CD14-positive monocyte (primary cell): ENCODE results near the gene FAM222B. TPM values are rescaled to one million over a fixed set of nuclear protein-coding genes. Genes with fewer than 3 reads are reported as not detected.

Experiments used
- DNase-seq, 3 donors: peaks; one replicate each; pipeline ENCODE4 v3.0.0-alpha.2; 2011 to 2022
- H2AFZ ChIP-seq: 2 replicates; pipeline ENCODE4 v1.6.0; 2012; ENCODE audit warnings: mild to moderate bottlenecking, low read depth, low read length, inconsistent platforms; ENCODE audit not compliant: insufficient read depth, poor library complexity, severe bottlenecking
- H3K27ac ChIP-seq, 2 donors: 1 replicate in 1 of 2; 2 replicates in 1 of 2; pipeline ENCODE4 v1.5.1; 2012 to 2013; ENCODE audit warnings: low read length in 2 of 2, control low read depth in 1 of 2, inconsistent platforms in 1 of 2, low read depth in 1 of 2, mild to moderate bottlenecking in 1 of 2
- H3K27me3 ChIP-seq, 2 donors: one replicate each; pipeline versions ENCODE4 v1.6.0 to v1.6.1; 2011 to 2013; ENCODE audit warnings: low read length in 2 of 2; ENCODE audit not compliant: control insufficient read depth in 2 of 2, insufficient read depth in 2 of 2
- H3K36me3 ChIP-seq, 2 donors: replicated peaks in 1 of 2; 1 replicate in 1 of 2; 2 replicates in 1 of 2; pipeline versions ENCODE4 v1.5.1 to v1.6.1; 2012 to 2013; ENCODE audit warnings: low read length in 2 of 2, control low read depth in 1 of 2, inconsistent platforms in 1 of 2, mild to moderate bottlenecking in 1 of 2; ENCODE audit not compliant: insufficient read depth in 2 of 2, control insufficient read depth in 1 of 2
- H3K4me1 ChIP-seq, 2 donors: 1 replicate in 1 of 2; 2 replicates in 1 of 2; pipeline versions ENCODE4 v1.5.1 to v1.6.1; 2012 to 2013; ENCODE audit warnings: low read length in 2 of 2, control low read depth in 1 of 2, inconsistent platforms in 1 of 2, mild to moderate bottlenecking in 1 of 2, moderate library complexity in 1 of 2; ENCODE audit not compliant: insufficient read depth in 2 of 2, control insufficient read depth in 1 of 2
- H3K4me2 ChIP-seq: replicated peaks from 2 replicates; pipeline ENCODE3; 2012; ENCODE audit warnings: low read length, moderate library complexity, mild to moderate bottlenecking; ENCODE audit not compliant: poor library complexity, severe bottlenecking; ENCODE audit errors: extremely low read depth
- H3K4me3 ChIP-seq, 3 experiments: fragments of 200-600 bp in 1 of 3; sonication (generic) in 1 of 3; replicated peaks in 1 of 3; 1 replicate in 2 of 3; 2 replicates in 1 of 3; pipeline ENCODE4 v1.5.1; 2011 to 2013; ENCODE audit warnings: low read length in 3 of 3, mild to moderate bottlenecking in 3 of 3, control low read depth in 2 of 3, low read depth in 2 of 3, inconsistent platforms in 1 of 3, moderate library complexity in 1 of 3
- H3K79me2 ChIP-seq: 2 replicates; pipeline ENCODE4 v1.6.0; 2012; ENCODE audit warnings: mild to moderate bottlenecking, control low read depth, inconsistent platforms, low read length, moderate library complexity; ENCODE audit not compliant: insufficient read depth
- H3K9ac ChIP-seq: 2 replicates; pipeline ENCODE4 v1.6.0; 2017; ENCODE audit warnings: low read length, mild to moderate bottlenecking; ENCODE audit not compliant: insufficient read depth, poor library complexity, severe bottlenecking
- H3K9me3 ChIP-seq, 2 donors: replicated peaks in 1 of 2; 1 replicate in 1 of 2; 2 replicates in 1 of 2; pipeline versions ENCODE4 v1.5.1 to v1.6.1; 2012 to 2013; ENCODE audit warnings: low read length in 2 of 2, control low read depth in 1 of 2; ENCODE audit not compliant: control insufficient read depth in 1 of 2, insufficient read depth in 1 of 2
- H4K20me1 ChIP-seq: 2 replicates; pipeline ENCODE4 v1.6.0; 2012; ENCODE audit warnings: mild to moderate bottlenecking, low read length, control low read depth, moderate library complexity; ENCODE audit not compliant: insufficient read depth
- H3K27ac Mint-ChIP-seq, 7 donors: one replicate each; pipeline ENCODE4 v1.8.0; 2020; ENCODE audit warnings: mild to moderate bottlenecking in 7 of 7, mixed read lengths in 7 of 7, moderate library complexity in 6 of 7, inconsistent platforms in 2 of 7
- H3K27me3 Mint-ChIP-seq, 3 donors: one replicate each; pipeline ENCODE4 v1.8.0; 2021 to 2022; ENCODE audit warnings: low read depth in 3 of 3, mild to moderate bottlenecking in 3 of 3, mixed read lengths in 3 of 3, moderate library complexity in 3 of 3, inconsistent platforms in 1 of 3
- H3K36me3 Mint-ChIP-seq, 2 donors: one replicate each; pipeline ENCODE4 v1.8.0; 2020; ENCODE audit warnings: mixed read lengths in 2 of 2, inconsistent platforms in 1 of 2, mild to moderate bottlenecking in 1 of 2
- H3K4me1 Mint-ChIP-seq: one replicate; pipeline ENCODE4 v1.8.0; 2020; ENCODE audit warnings: mild to moderate bottlenecking, mixed read lengths
- H3K4me3 Mint-ChIP-seq, 2 donors: one replicate each; pipeline ENCODE4 v1.8.0; 2020; ENCODE audit warnings: mild to moderate bottlenecking in 2 of 2, mixed read lengths in 2 of 2, moderate library complexity in 1 of 2
- H3K9me3 Mint-ChIP-seq, 7 donors: one replicate each; pipeline ENCODE4 v1.8.0; 2020 to 2022; ENCODE audit warnings: mixed read lengths in 7 of 7, mild to moderate bottlenecking in 6 of 7, moderate library complexity in 6 of 7, inconsistent platforms in 2 of 7
- CTCF ChIP-seq: fragments of 200-600 bp; IDR thresholded peaks from one replicate; pipeline ENCODE4 v1.8.0; 2022; ENCODE audit warnings: antibody characterized with exemption, mild to moderate bottlenecking
- WGBS: methylation state at CpG from one replicate; pipeline ENCODE4 v1.1.5; 2013; ENCODE audit warnings: missing lambda C conversion rate; ENCODE audit not compliant: insufficient coverage; 5-methylcytosine and 5-hydroxymethylcytosine counted together
- intact Hi-C, 2 donors: fragments of 100-400 bp; cut with micrococcal nuclease; formaldehyde crosslinking; loops; one replicate each; pipeline versions ENCODE4 v1.15.0 to v1.15.1; 2023
- polyA plus RNA-seq, 3 donors: library from polyadenylated mRNA; depleted of rRNA in 1 of 3; unstranded in 2 of 3; stranded (reverse) in 1 of 3; fragments of 300-500 nt in 2 of 3; fragments of >200 nt in 1 of 3; fragmentation: Illumina TruSeq in 2 of 3; gene quantifications; 1 replicate in 2 of 3; 2 replicates in 1 of 3; pipeline ENCODE4 v1.2.3, GENCODE V29; 2012 to 2021

FAM222B gene
- polyA plus RNA-seq, 3 donors, result 1.5 to 8.6 (median 1.9) TPM

GRCh38 chr17:28853295-28853694 lies 10.7 kb upstream of the FAM222B start:
- Histone ChIP-seq H3K27me3 (no peaks in the 10 kb centered on the region), H3K4me3 (no peak overlapping the region), H2AFZ (no peak overlapping the region), H3K79me2 (peaks cover 14% of the 10 kb centered on the region), H3K4me2 (no peak overlapping the region), H3K36me3 (peaks cover 12 to 18% of the 10 kb centered on the region in 2 donors), H3K4me1 (peaks cover 12 to 17% of the 10 kb centered on the region in 2 donors), H3K27ac (no peak overlapping the region), H3K9me3 (no peaks in the 10 kb centered on the region), H4K20me1 (no peaks in the 10 kb centered on the region), H3K9ac (no peak overlapping the region)
- H3K27me3 Mint-ChIP-seq, result peaks cover 0 to 4% (median 1%) of the 10 kb centered on the region in 3 donors
- H3K27ac Mint-ChIP-seq, result no peak overlapping the region
- peaks cover 14 to 21% of the 10 kb centered on the region in 2 donors for H3K36me3 Mint-ChIP-seq
- TF ChIP-seq CTCF, result no peak
- no peak overlapping the region for H3K4me3 Mint-ChIP-seq
- intact Hi-C loops, result loop anchor here in 1 of 2 donors (10.0 kb wide), 1 partner anchor 88 kb away; no protein-coding TSS in a partner anchor
- peaks cover 0 to 2% (median 0%) of the 10 kb centered on the region in 7 donors for H3K9me3 Mint-ChIP-seq
- H3K4me1 Mint-ChIP-seq, result peaks cover 13% of the 10 kb centered on the region
- no peak for DNase-seq
- 100% methylated on average over 1 of the region's 2 CpGs for WGBS

GRCh38 chr17:28849281-28849680 lies 6.7 kb upstream of the FAM222B start:
- Histone ChIP-seq H4K20me1 (no peaks in the 10 kb centered on the region), H3K4me2 (no peak overlapping the region), H3K36me3 (no peaks in the 10 kb centered on the region), H3K27ac (no peak overlapping the region), H3K4me1 (peaks cover 3 to 4% of the 10 kb centered on the region in 2 donors), H3K79me2 (no peaks in the 10 kb centered on the region), H2AFZ (no peak overlapping the region), H3K9me3 (no peaks in the 10 kb centered on the region), H3K27me3 (no peaks in the 10 kb centered on the region), H3K9ac (no peak overlapping the region), H3K4me3 (no peak overlapping the region)
- H3K27ac Mint-ChIP-seq, result no peak overlapping the region
- H3K9me3 Mint-ChIP-seq, result peaks cover 0 to 2% (median 0%) of the 10 kb centered on the region in 7 donors
- no peak overlapping the region for H3K4me3 Mint-ChIP-seq
- intact Hi-C loops, result no loop called here
- peaks cover 3% of the 10 kb centered on the region for H3K4me1 Mint-ChIP-seq
- 0% methylated on average over 1 of the region's 5 CpGs for WGBS
- no peaks in the 10 kb centered on the region for H3K36me3 Mint-ChIP-seq
- TF ChIP-seq CTCF, result peak; percentile 11
- DNase-seq, result no peak
- peaks cover 1 to 4% (median 2%) of the 10 kb centered on the region in 3 donors for H3K27me3 Mint-ChIP-seq
